GM04503 (cell line): ENCODE results near the gene HDAC8.

Source experiments
- DNase-seq: peaks from one replicate; pipeline ENCODE4 v3.0.0-alpha.2; 2012; ENCODE audit warnings: low read depth

HDAC8 gene

DNA sequence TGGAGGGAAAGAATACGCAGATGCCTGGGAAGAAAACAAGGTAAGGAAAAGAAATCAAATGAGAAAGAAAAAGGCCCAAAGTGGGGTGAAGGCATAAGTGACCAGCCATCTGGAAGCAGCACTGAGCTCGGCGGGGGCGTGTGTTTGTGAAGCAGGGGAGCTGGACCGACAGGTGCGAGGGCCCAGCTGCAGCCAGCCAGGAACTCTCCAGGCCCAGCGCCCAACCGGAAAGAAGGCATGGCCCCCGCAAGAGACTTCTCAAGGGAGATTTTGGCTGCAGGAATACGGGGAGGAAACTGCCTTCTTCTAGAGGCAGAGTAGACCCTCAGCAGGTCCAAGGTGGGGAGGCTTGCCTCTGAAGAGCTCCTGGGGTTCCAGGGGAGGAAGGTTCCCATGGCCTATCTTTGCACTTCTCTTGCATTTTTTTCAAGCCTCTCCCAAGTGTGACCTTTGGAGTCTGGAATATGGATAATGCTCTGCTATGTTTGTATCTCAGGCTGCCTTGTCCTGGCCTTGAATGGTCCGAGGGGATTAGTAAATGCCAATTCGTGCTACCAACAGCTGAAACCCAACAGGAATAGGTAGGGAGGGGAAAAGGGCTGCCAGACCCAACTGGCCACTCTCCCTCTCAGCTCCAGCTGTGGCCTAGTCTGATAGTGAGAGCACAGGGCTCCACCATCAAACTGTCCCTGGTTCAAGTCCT lies 256.1 kb downstream of the HDAC8 start:
- no peak for DNase-seq

DNA sequence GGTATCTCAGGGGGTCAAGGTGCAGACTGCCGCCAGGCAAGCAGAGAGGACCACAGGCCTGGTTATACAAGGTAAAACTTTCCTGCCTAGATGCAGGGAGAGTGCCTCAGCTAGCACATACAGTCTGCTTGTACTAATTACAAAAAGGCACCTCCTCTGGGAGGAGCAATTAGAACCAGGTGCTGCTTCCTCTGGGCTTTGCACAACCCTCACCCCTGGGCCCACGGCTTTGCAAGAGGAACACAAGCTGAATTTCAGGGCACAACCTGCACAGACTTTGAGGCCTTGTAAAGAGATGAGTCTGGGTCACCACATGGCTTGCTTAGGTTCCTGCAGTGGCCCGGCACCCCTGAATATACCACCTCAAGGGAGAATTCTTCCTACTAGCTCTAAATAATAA lies 257.8 kb downstream of the HDAC8 start:
- no peak for DNase-seq

DNA sequence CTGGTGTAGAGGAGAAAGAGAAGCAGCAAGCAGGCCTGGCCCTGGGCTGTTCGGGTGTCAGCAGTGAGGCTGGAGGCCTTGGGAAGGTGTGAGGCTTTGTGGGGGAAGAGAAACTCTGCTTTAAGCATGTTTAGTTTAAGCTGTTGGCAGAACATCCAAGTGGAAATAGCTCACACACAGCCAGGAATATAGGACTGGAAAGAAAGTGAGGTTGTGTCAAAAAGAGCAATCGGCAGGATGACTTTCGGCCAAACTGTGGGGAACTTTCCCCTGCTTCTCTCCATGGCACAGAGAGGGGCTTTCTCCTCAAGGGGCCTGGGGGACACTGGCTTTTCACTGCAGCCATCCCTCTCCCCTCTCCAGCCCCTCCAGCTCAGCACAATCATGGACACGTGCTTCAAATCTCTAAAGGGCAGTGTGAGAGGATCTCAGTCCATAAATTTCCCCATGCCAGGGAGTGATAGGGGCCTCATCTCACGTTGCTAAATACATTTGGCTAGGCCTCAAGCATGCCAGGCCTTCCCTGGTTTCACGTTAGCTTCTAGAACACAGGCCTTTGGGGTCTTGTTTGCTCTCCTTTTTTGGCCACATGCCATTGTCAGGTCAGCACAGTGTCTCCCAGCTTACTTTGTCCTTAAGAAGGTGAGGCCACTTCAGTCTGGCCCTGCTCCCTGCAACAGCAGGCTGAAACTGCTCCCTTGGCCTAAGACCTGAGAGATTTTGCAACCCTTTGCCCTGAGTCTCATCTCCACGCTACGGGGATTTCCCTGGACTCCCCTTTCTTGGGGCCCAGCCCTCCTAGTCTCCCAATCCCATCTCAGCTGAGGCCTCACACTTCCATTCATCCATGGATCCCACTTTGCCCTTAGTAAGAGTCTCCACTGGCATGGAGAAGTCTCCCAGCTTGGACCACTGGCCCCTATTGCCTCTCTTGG lies 258.7 kb downstream of the HDAC8 start:
- DNase-seq, result no peak

DNA sequence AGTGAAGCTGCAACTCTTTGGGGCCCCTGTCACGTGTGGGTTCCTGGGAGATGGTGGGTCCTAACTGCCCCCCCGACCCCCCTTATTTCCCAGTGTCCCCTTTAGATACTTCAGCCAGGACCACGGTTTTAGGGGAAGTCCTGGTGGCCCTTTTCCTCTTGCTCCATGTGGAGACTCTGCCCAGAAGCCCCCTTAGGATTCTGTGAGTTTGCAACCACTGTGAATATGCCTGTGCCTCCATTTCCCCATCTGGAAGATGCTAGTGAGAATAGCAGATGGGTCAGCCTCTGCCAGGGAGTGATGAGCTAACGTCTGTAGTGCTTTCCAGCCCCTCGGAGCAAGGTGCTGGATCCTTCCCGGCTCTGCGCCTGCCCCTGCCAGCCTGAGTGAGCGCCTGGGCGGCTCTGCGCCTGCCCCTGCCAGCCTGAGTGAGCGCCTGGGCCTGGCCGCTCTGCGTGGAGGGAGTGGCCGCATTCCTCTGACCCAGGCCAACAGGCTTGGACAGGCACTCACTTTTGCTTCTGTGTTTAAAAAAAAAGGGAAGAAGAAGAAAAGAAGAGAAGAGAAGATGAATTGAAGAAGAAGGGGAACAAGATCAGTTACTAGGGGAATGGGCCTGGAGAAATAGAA lies 260.2 kb downstream of the HDAC8 start:
- DNase-seq, result no peak

DNA sequence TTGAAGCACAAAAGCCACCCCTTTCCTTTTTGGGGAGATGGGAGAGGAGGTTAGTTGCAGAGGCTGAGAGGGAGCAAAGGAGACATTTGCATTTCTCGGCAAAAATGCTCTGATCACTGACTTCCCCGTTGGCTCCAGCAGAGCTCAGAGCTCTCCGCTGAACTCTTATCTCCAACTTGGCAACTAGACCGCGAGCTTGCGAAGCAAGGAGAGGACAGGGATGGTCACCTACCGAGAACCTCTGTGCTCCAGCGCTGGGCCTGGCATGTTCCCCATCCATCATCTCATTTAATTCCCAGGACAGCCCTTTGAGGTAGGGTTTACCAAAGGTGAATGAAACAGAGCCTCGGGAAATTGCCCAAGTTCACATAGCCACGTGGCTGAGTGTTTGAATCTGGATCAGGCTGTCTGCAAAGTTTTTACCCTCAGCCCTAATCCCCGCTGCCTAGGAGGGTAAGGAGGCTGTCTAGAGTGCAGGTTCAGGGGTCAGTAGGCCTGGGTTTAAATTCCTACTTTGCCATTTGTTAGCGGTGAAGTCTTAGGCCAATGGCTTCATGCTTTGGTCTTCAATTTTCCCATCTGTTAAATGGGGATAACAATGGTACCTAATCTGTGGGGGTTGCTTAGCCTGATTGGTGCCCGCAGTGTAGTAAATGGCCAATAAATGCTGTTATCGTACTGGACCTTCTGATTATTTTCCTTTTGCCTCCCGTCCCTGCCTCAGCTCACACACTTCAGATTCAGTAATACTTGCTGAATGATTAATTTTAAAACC lies 263.2 kb downstream of the HDAC8 start:
- no peak for DNase-seq

DNA sequence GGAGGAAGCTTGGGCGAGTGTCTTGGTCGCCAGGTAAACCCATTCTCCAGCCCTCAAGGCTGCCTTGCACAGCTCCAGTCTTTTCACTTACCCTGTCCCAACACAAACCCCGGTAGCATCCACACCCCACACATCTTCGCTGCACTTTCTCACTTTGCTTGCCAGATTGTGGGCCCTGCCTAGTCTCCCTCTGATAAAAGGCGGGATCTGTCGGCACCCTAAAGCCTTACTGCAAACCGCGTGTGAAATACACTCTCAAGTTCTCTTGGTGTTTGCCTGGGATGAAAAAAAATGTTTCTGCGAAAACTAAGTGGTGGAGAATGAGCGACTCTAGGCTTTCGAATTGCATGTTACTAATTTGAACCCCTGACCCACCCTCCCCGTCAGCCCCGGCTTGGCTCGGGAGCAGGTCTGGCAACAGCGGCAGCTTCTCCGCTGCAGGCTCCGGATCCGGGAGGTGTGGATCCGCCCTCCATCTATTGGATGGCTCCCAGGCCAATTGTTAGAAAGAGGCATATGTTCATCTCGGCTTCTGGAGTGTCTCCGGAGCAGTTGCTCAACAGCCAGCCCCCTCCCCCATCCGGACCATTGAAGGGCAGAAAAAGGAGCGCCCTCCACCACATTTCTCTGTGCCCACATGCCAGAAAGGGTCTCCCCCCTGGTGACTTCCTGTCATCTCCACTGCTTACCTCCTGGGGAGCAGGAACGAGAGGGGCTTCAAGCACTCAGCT lies 263.9 kb downstream of the HDAC8 start:
- DNase-seq, result peak; percentile 14

DNA sequence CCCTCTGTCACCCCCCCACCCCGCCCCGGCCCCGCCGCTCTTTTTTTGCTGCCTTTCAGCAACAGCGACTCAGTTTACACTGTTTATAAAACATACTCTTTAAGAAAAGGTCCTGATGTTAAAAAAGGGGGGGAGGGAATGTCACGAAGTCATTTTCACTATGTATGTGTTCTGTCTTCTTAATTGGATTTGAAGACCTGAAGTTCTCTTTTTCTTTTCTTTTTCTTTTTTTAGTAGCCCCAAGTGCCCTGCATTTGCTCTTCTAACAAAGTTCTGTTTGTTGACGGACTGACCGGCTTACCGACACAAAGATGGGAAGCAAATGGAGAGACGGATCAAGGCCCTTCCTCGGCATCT lies 264.5 kb downstream of the HDAC8 start:
- DNase-seq, result no peak

DNA sequence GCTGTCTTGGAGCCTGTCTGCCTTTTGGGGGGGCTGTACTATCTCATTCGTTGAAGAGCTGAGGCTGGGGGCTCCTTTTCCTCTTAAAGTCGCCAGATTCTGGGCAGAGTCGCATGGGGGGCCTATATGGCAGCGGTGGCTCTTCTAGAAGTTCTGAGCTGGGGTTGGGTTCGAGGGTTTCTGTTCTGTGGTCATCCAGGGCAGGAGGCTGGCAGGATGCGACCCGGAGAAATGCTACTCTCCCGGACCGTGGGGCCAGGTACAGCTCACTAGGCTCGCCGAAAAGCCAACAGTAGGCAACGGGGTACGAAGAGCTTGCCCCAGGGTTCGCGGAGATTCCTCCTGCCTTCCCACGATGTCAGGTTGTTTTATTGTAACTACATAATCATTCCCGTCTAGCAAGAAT lies 265.0 kb downstream of the HDAC8 start:
- no peak for DNase-seq

DNA sequence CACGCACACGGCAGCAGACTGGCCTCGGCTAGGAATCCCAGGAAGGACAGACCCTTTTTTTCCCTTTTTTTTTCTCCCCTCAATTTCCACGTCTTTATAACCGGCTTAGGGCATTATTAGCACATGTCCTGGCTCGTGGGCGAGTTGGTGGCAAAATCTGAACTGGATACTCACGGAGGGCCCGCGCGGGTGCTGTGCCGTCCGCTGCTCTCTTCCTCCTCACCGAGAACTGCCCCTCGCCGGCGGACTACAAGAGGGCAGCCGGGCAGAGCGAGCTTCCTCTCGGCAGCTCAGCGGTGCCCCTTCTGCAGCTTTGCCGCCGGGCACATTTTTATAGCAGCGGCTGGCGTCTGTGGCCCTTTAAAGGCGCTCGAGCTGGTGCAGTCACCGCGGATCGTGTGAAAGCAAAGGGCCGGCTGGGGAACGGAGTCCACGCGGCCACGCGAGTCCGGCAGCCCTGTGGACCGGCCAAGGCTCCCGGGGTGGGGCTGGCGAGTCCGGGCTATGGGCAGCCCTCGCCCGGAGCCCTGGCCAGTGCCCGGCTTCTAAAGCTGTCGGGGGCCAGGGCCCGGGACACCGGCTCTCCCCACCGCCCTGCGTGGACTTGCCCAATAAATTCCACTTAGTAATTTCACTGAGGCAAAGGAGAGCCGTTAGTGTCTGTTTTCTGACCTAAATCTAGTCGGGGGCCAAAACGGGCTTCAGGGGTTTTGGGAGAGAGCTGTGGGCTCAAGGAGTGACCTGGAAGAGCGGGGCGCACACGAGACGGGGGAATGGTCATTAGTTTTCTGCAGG lies 265.6 kb downstream of the HDAC8 start:
- DNase-seq, result peak; percentile 11

DNA sequence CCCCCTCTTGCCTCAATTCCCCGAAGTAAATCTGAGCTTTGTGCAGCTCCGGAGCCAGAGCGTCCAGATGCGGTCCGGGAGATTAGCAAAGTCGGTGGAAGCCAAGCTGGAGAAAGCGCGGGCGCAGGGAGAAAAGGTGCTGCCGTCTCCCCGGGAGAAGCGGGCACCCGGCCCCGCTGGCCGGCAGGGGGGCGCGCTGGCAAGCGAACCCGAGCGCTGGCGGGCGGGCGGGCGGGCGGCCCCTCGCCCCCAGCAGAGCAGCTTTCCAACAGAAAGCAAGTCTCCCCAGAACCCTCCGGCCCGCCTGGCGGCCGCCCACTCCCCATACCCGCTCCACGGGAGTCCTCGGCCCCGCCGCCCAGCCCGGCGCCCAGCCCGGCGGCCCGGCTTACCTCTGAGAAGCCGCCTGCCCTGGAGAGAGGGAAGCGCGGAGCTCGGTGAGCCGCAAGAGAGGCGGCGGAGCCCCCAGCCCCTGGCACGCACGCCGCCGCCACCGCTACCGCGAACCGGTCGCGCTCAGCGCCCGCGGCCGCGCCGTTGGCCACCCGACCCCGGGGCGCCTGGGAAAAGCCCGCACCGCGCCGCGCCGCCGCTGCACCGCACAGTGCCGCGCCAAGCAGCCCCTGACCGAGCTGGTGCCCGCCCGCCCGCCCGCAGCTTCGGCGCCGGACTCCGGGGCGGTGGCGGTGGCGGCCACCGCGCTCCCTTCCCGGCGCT lies 266.4 kb downstream of the HDAC8 start:
- DNase-seq, result no peak

DNA sequence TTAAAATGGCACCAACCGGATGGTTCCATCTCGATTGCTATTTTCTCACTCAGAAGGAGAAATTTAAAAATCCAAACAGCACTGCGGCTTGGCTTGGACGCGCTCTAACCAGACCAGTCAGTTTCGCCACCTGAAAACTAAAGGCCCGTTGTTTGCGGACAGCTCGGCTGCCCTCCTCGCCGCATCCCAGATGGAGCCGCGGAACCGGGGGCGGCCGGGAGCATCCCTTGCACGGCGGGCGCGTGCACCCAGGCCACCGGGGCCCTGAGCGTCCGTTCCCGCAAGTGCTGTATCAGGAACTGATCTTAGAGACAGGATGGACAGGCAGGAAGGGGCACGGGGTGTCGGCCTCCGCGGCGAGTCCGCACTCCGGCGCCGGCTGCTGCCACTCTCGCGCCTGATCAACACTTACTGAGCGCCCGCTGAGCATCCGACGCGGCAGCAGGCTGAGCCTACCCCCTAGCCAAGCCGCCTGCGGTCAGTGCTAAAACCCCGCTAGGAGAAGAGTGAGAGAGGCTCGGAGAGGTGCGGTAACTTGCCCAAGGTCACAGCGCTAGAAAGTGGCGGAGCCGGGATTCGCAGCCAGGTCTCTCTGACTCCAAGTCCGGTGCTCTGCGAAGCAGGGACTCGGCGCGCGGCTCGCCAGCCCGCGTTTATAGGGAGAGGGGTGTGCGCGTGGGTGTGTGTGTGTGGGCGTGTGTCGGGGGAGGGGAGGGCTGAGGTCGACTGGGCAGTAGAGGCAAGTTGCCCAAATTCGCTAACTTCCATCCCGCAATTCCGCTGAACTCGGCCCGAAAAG lies 267.2 kb downstream of the HDAC8 start, which contains the start of gene CITED1:
CITED1 (minus strand) TSS at position 629 of the 799 bp plus-strand sequence. CDS start 3,045 bp downstream, outside the sequence.
- DNase-seq, result no peak

DNA sequence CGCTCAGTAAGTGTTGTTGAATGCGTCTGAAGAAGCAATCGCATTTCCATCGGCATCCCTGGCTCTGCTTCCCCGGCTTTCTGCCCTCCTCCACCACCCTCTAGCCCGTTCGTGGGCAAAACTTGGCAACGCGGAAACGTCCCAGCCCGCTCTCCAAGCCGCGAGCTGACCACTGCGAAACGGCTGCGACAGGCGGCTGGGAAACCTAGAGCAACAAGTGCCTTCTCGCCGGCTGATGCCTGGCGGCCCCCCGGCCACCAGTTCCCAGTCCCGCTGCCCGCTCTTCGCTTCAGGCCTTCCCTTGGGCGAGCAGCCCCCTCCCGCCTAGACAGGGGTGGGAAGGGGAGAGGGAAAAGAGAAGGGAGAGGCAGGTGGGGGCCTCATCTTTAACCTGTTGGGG lies 267.8 kb downstream of the HDAC8 start:
- DNase-seq, result no peak

DNA sequence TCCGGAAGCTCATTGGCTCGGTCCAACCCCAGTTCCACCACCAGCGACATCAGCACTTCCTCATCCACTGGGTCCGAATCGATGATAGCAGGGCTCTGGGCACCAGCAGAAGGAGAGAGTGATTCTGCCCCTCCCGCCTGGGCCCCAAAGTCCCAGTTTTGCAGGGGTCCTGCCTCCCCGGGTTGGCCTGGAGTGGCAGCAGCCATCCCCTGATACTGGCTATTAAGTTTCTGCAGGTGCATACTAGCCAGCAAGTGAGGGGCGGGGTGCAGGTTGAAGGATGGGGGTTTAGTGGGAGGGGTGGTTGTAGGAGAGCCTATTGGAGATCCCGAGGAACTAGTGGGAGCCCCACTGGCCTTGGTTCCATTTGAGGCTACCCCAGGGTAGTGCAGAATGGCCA lies 270.9 kb downstream of the HDAC8 start:
- no peak for DNase-seq

DNA sequence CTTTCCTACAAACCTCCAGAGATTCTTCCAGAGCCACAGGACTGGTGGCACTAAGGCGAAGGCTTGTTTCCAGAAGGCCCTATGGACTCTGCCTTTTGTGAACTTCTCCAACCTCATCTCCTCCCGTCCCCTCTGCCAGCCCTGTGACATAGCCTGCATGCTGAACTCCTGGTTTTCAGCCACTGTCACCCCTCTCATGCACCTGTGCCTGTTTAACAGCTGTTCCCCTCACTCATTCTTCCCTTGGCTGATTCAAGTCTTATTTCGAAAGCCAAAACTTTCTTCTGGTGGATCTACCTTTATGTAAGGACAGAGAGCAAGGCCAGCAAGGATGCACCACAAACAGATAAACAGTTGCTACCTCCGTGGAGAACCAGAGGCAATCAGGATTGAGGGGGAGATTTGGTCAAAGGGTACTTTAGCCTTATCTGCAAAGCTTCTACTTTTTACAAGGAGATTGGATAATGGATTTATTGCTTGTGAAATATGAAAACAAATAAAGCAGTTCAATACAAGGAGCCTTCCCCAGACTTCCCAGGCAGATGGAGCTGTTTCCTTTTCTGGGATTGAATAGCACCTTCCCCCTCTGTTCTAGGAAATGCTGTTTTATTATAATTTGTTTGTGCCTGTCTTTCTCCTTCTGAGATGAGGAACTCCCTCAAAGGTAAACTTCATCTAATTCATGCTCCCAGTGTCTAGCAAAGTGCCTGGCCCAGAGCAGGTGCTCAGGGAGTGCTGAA lies 272.6 kb downstream of the HDAC8 start:
- no peak for DNase-seq

DNA sequence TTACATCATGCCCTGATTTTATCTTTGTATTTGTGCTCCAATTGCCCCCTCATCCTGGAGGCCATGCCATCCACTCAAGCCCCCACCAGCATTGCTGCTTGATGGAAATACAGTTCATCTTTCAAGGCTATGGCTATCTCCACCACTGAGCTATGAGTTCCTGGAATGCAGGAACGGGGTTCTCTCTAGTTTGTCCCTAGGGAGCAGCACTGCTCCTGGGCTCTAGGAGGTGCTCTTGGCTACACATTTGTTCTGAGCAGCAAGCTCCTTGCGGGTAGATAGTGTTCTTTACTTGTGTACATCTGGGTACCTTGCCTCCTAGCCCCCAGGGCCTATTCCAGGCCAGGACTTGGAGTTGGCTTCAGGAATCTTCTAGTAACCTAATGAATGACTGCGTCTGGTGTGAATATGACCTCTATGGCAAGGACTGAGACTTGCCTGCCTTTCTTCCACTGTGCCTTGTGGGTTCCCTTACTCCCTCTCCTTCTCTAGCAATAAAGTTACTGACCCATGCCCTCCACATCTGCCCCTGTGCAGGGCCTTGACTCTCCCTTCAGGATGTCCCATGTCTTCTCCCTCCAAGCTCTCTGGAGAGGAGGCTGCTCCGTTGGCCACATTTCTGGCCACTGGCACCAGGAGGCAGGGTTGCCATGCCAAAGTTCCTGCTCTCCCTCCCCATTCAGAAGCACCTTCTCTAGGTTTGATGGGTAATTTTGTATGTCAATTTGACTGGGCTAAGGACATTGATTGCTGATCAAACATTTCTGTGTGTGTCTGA lies 274.5 kb downstream of the HDAC8 start:
- DNase-seq, result no peak

DNA sequence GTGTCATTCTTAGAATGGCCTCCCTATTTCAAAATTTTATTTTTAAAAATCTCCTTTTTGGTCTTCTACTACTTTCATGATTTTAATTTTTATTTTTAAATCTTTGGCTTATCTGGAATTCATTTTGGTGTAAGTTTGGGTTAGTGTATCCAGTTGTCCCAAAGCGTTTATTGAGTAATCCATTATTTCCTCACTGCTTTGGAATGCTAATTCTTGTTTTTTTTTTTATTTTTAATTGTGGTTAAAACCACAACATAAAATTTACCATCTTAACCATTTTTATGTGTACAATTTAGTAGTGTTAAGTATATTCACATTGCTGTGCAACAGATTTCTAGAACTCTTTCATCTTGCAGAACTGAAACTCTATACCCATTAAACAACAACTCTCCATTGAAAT lies 275.7 kb downstream of the HDAC8 start:
- DNase-seq, result peak; percentile 27

DNA sequence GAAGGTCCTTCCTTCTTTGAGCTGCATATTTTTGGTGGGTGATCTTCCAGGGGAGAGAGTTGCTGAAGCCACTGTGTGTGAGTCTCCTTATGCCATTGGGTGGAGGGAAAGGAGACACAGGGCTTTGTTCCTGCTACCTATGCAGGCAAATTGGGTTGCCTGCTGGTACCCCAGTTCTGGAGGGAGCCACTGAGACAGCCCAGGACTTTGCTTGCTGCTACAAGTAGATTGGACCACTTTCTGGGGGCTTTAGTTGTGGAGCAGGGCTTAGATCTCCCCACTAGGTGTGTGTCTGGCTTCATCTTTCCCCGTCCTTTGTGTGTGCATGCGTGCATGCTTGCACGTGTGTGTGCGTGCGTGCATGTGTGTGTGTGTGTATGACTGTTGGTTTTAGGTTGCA lies 276.9 kb downstream of the HDAC8 start:
- DNase-seq, result no peak

DNA sequence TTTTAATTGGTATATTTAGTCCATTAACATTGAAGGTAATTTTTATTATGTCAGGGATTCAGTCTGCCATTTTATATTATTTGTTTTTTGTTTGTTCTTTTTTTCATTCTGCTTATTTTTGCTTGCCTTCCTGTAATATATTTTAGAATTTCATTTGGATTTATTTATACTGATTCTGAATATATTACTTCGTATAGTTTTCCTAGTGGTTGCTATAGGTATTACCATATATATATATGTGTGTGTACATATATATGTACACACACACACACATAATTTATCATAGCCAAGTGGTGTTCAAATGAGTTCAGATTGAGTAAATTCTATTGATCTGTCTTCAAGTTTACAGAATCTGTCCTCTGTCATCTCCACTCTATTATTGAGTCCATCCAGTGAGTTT lies 278.1 kb downstream of the HDAC8 start:
- no peak for DNase-seq
